ENCODE results near the gene NARF.

DNA sequence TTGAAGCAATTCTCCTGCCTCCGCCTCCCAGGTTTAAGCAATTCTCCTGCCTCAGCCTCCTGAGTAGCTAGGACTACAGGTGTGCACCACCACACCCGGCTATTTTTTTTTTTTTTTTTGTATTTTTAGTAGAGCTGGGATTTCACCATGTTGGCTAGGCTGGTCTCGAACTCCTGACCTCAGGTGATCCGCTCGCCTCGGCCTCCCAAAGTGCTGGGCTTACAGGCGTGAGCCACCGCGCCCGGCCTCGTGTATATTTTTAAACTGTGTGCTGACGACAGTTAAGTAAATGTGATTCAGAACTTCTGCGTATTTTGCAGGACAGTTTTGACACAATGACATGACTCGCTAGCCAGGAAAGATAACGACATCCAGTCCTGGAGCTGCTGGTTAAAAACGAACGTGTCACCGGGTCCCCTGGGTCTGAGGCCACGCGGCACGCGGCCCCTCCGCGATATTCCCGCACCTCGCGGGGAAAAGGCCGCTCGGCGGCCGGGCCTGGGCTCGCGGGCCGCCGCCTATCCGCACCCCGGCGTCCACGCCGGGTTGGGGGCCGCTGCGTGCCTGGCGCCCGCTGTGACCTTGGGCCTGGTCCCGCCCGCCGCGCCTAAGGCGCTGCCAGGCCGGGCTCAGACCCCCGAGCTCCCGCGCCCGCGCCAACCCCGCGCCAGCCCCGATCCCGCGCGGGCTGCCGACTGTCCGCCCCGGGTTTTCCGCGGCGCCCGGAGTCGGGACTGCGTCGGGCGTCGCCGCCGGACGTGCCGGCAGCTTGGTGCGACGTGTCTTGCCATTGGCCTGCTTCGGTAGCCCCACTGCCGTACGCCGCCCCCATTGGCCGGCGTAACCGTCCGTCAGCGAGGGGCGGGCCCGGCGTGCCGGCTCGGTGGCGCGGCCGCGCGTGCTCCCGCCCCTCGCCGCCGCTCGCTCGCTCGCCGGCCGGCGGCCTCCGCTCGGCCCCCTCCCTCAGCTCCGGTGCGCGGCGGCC lies 60.6 kb downstream of the NARF start, which contains the start of gene FOXK2:
- TF ChIP-seq EZH2 (IDR thresholded peaks at IDR 0.05; ENCODE audit: low read depth, low read length, severe bottlenecking) (no peak), SP2 (IDR thresholded peaks at IDR 0.05; ENCODE audit: low read length) (peak; percentile 62)
